GM12892 (cell line): ENCODE results near the gene TBXAS1.

Experiments used
- POLR2A ChIP-seq: IDR thresholded peaks from 2 replicates; pipeline ENCODE4 v1.6.1; 2011; ENCODE audit warnings: low read depth, low read length, control low read depth
- POLR2AphosphoS5 ChIP-seq: IDR thresholded peaks from 2 replicates; pipeline ENCODE4 v1.6.1; 2011; ENCODE audit warnings: low read depth, low read length, control low read depth

- TF ChIP-seq POLR2AphosphoS5, result no peak
- no peak for TF ChIP-seq POLR2A
Measured at GRCh38 chr7:140015471-140015970, 186.5 kb downstream of the TBXAS1 start.
